ENCODE data around the gene CCNL1. TPM values are rescaled to one million over a fixed set of nuclear protein-coding genes. Genes with fewer than 3 reads are reported as not detected.
A peak's percentile ranks its signal among the peaks of the same experiment; 100 is the strongest.

CCNL1 gene
- total RNA-seq, 1 experiment from 2014 or later, result 114 TPM

GRCh38 chr3:157156837-157157635, 2.9 kb downstream of the CCNL1 start:
- Histone ChIP-seq H3K27me3 (replicated peaks; ENCODE audit: control insufficient read depth, insufficient read depth, low read length) (no peaks in the 10 kb centered on the region), H3K4me3 (ENCODE audit: low read depth, low read length) (no peak overlapping the region), H3K9me3 (no peaks in the 10 kb centered on the region), H3K36me3 (ENCODE audit: control insufficient read depth, insufficient read depth, low read length) (peaks cover 8% of the 10 kb centered on the region), H3K4me1 (peaks cover 46% of the 10 kb centered on the region)
- Mint-ChIP-seq H3K9me3 (ENCODE audit: unreplicated experiment) (no peaks in the 10 kb centered on the region), H3K4me1 (ENCODE audit: low read depth, unreplicated experiment) (peaks cover 19% of the 10 kb centered on the region), H3K36me3 (ENCODE audit: insufficient read depth, unreplicated experiment) (peaks cover 90% of the 10 kb centered on the region), H3K27ac (ENCODE audit: unreplicated experiment) (no peak overlapping the region), H3K27me3 (ENCODE audit: insufficient read depth, unreplicated experiment) (no peaks in the 10 kb centered on the region), H3K4me3 (ENCODE audit: unreplicated experiment) (peak overlapping the region; percentile 92)
- ChIA-PET CTCF (no interaction called here), POLR2A (no interaction called here)
- no peak for DNase-seq
- no TSS peak for BruUV-seq (replicated peaks)
- intact Hi-C loops (cut with micrococcal nuclease; ENCODE audit: unreplicated experiment), result no loop called here
- TF ChIP-seq CTCF (IDR thresholded peaks at IDR 0.05; ENCODE audit: insufficient read depth in 1 of 2, low read depth in 1 of 2, low read length in 1 of 2, severe bottlenecking in 1 of 2, unreplicated experiment in 1 of 2), result no peak

- DNase-seq, result no peak
- no peak overlapping the region for H3K4me3 ChIP-seq (ENCODE audit: low read depth, low read length)
- ChIA-PET CTCF (no interaction called here), POLR2A (interaction anchor here (1.3 kb wide), 1 partner anchor 67 kb away, joined by 4 read pairs; no protein-coding TSS in a partner anchor)
- peaks cover 19% of the 10 kb centered on the region for H3K4me1 Mint-ChIP-seq (ENCODE audit: low read depth, unreplicated experiment)
- peaks cover 38% of the 10 kb centered on the region for H3K4me1 ChIP-seq
- no peaks in the 10 kb centered on the region for H3K27me3 Mint-ChIP-seq (ENCODE audit: insufficient read depth, unreplicated experiment)
- no peak overlapping the region for H3K27ac Mint-ChIP-seq (ENCODE audit: unreplicated experiment)
- TF ChIP-seq CTCF (IDR thresholded peaks at IDR 0.05; ENCODE audit: insufficient read depth in 1 of 2, low read depth in 1 of 2, low read length in 1 of 2, severe bottlenecking in 1 of 2, unreplicated experiment in 1 of 2), result no peak
- peaks cover 98% of the 10 kb centered on the region for H3K36me3 Mint-ChIP-seq (ENCODE audit: insufficient read depth, unreplicated experiment)
- H3K9me3 ChIP-seq, result no peaks in the 10 kb centered on the region
- no peaks in the 10 kb centered on the region for H3K27me3 ChIP-seq (replicated peaks; ENCODE audit: control insufficient read depth, insufficient read depth, low read length)
- BruUV-seq (replicated peaks), result no TSS peak
- intact Hi-C loops (cut with micrococcal nuclease; ENCODE audit: unreplicated experiment), result no loop called here
- no peak overlapping the region for H3K4me3 Mint-ChIP-seq (ENCODE audit: unreplicated experiment)
- no peaks in the 10 kb centered on the region for H3K9me3 Mint-ChIP-seq (ENCODE audit: unreplicated experiment)
- H3K36me3 ChIP-seq (ENCODE audit: control insufficient read depth, insufficient read depth, low read length), result peaks cover 8% of the 10 kb centered on the region
Measured at GRCh38 chr3:157155591-157155990, 4.4 kb downstream of the CCNL1 start.

DNA sequence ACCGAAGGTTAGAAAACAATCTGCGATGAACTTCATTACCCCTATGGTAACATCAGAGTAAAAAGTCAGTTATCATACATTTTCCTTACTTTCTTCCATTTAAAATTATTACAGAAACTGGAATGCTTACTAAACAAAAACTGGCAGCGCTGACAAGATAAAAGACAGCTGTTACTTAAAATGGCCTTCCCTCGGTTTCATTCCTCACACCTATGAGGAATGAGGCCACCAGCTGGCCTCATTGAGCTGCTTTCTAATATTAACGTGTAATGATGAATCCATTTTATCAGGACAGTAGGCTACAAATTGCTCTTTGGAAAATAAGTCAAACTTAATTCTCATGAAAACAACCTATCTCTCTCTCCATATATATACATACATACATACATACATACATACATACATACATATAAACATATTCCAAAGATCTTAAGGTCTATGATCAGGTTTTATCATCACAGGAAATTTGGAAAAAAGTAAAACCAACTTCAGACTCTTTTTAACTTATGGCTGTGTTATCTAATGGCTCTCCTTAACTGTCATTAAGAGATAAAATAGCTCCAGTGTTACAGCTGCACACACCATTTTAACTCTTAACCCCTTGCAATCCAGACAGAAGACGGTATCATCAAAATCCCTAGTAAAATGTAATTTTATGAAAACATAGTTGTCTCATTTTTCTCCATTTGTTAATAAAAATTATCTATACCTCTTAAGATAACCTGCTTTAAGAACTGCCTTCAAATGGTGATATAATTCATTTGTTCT, 5.2 kb downstream of the CCNL1 start:
- peaks cover 19% of the 10 kb centered on the region for H3K4me1 Mint-ChIP-seq (ENCODE audit: low read depth, unreplicated experiment)
- intact Hi-C loops (cut with micrococcal nuclease; ENCODE audit: unreplicated experiment), result no loop called here
- H3K27me3 Mint-ChIP-seq (ENCODE audit: insufficient read depth, unreplicated experiment), result no peaks in the 10 kb centered on the region
- Histone ChIP-seq H3K27me3 (replicated peaks; ENCODE audit: control insufficient read depth, insufficient read depth, low read length) (no peaks in the 10 kb centered on the region), H3K9me3 (no peaks in the 10 kb centered on the region), H3K4me3 (ENCODE audit: low read depth, low read length) (no peak overlapping the region), H3K4me1 (peaks cover 38% of the 10 kb centered on the region), H3K36me3 (ENCODE audit: control insufficient read depth, insufficient read depth, low read length) (peaks cover 10% of the 10 kb centered on the region)
- TF ChIP-seq CTCF (IDR thresholded peaks at IDR 0.05; ENCODE audit: insufficient read depth in 1 of 2, low read depth in 1 of 2, low read length in 1 of 2, severe bottlenecking in 1 of 2, unreplicated experiment in 1 of 2), result no peak
- ChIA-PET POLR2A (interaction anchor here (1.1 to 1.3 kb wide), 2 partner anchors 20 to 66 kb away, joined by 3 to 4 read pairs; no protein-coding TSS in a partner anchor), CTCF (no interaction called here)
- H3K27ac Mint-ChIP-seq (ENCODE audit: unreplicated experiment), result no peak overlapping the region
- H3K36me3 Mint-ChIP-seq (ENCODE audit: insufficient read depth, unreplicated experiment), result peaks cover 98% of the 10 kb centered on the region
- DNase-seq, result no peak
- peak overlapping the region; percentile 42 for H3K4me3 Mint-ChIP-seq (ENCODE audit: unreplicated experiment)
- no TSS peak for BruUV-seq (replicated peaks)
- no peaks in the 10 kb centered on the region for H3K9me3 Mint-ChIP-seq (ENCODE audit: unreplicated experiment)

All from Caco-2 (cell line).